H4 (cell line): ENCODE measurements around the gene HCN4. TPM values are rescaled to one million over a fixed set of nuclear protein-coding genes. Genes with fewer than 3 reads are reported as not detected.

ENCODE experiments used
- DNase-seq: peaks from one replicate; pipeline ENCODE4 v3.0.0-alpha.2; 2015; ENCODE audit warnings: low spot score
- total RNA-seq: library from RNA; depleted of rRNA; stranded (reverse); fragments of >200 nt; shearing (Covaris generic); gene quantifications from 2 replicates; pipeline ENCODE4 v1.2.3, GENCODE V29; 2014

HCN4 gene
- total RNA-seq, 1 experiment from 2014 or later = 0.04 TPM

DNA sequence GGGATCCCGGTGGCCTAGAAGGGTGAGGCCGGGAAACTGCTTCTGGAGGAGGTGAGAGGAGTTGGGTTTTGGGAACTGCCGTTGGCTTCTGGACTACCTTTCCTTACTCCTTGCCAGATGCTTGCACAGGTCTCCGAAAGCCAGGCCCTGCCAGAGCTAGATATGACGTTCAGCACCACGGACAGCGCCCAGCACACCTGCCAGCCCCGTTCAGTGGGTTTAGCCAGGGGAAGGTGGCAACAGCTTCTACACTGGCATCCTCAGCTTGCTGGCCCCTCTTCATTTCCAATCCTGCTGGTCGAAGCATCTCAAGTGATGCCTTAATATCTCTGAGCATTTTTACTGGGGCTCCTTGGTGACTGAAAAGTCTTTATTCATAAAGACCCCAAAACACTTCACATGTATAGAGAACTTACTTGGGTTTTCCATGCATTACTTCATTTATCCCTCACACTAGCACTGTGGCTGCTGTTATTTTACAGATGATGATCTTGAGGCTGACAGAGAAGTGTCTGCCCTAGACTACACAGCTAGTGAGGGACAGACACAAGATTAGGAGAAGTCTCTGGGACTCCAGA is 21.9 kb downstream of the HCN4 start:
- DNase-seq = peak; percentile 32

GRCh38 chr15:73345658-73346057 is 23.1 kb downstream of the HCN4 start:
- no peak for DNase-seq

DNA sequence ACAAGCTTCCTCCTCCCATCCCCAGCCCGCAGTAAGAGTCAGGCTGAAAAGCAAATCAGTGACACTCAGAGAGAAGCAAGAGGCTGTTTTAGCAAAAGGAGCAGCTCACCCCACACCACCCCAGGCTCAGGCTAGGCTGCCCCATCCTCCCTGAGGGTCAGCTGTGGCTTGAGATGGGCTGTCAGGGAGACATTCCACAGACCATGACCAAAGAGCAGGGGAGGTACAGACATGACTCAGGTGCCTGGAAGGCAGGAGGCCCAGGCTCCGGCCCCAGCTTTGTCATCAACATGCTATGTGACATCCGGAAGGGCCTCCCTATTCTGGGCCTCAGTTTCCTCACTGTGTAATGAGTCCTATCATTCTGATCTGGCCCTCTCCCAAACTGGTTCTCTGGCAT is 24.7 kb downstream of the HCN4 start:
- no peak for DNase-seq

GRCh38 chr15:73341886-73342600 is 26.7 kb downstream of the HCN4 start:
- no peak for DNase-seq

DNA sequence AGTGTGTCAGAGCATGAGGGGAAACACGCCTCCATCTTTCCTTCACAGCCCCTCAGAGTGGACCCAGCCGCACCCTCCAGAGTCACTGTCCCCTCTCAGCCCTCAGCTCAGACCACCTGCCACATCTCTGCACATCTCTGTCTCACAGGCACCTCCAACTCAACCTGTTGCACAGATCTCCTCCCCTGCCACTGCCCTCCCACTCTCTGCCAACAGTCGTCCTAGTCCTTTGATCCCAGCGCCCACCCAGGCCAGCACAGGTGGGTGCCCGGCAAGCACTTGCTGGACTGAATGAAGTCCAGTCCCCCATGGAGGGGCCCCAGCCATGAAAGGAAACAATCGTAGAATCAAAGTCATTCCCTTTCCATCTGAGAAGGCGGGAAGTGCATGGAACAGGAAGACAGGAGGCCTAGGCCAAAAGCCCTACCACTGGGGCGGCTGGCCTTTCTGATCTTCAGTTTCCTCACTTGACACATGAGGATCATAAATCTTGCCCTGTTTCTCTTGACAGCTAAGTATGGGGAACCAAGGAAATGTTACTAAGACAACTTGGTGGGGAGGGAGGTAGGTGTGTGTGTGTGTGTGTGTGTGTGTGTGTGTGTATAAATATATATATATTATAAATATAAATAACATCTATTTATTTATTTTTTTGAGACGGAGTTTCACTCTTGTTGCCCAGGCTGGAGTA is 28.1 kb downstream of the HCN4 start:
- no peak for DNase-seq

- DNase-seq = no peak
Measured at GRCh38 chr15:73338606-73339374, 30.0 kb downstream of the HCN4 start.

- no peak for DNase-seq
Measured at GRCh38 chr15:73338058-73338457, 30.7 kb downstream of the HCN4 start.

- no peak for DNase-seq
Measured at GRCh38 chr15:73337187-73337586, 31.6 kb downstream of the HCN4 start.

DNA sequence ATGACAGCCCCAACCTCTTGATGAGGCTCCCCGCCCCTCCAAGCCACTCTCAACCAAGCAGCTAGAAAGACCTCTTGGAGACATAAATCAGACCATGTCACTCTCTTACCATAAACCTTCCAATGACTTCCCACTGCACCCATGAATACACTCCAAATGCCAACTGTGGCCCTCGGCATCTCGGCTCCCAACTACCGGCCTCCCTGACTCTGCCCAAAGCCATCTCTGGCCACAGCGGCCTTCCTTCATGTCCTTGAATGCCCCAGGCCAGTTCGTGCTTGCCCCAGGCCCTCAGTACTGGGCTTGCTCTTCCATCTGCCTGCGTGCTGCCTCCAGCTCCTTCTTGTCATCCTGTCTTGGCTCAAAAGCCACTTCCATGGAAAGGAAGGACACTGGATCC is 32.0 kb downstream of the HCN4 start:
- no peak for DNase-seq

- DNase-seq = no peak
Measured at GRCh38 chr15:73335471-73335870, 33.3 kb downstream of the HCN4 start.

- DNase-seq = no peak
Measured at GRCh38 chr15:73335026-73335425, 33.7 kb downstream of the HCN4 start.

GRCh38 chr15:73334086-73334485 is 34.7 kb downstream of the HCN4 start:
- no peak for DNase-seq

GRCh38 chr15:73333001-73333400 is 35.8 kb downstream of the HCN4 start:
- no peak for DNase-seq

- DNase-seq = no peak
Measured at GRCh38 chr15:73331991-73332925, 36.5 kb downstream of the HCN4 start.

DNA sequence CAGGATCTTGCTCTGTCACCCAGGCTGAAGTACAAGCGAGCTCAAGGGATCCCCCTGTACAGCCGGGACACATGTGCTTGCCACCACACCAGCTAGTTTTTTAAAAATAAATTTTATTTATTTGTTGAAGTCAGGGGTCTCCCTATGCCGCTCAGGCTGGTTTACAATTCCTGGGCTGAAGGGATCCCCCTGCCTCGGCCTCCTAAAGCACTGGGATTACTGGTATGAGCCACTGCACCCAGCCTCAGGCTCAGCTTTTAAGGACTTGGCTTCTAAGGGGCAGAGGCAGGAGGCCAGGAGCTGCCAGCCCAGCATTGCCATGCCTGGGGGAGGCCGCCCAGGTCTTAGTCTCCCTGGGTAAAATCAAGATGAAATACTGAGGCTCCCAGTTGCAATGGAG is 37.3 kb downstream of the HCN4 start:
- no peak for DNase-seq

- DNase-seq = no peak
Measured at GRCh38 chr15:73330206-73331051, 38.3 kb downstream of the HCN4 start.

DNA sequence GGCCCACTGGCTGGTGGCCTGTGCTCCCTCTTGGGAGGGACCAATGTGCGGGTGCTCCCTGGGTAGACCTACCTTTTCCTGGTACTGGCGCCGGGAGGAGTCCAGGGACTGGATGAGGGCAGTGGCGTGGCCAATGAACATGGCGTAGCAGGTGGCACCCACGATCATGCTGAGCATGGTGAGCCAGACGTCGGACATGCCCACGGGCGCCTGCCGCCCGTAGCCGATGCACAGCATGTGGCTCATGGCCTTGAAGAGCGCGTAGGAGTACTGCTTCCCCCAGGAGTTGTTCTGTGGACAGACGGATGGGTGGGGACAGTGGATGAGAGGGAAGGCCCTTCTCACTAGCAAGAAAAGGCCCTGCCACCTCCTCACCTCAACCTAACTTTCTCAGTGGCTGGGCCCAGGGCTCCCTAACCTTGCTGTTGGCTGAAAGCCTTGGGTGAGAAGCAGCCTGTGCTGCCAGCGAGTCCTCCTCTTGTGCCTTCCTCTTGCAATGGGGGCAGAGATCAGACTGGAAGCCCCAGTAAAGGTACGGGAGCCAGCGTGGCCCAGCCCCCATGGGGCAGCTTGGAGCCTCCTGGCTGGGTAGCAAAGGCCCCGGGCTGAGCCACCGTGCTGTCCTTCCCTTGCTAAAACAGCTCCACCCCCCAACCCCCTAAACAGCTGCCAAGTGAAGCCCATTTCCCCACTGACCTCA is 39.1 kb downstream of the HCN4 start:
- no peak for DNase-seq

- DNase-seq = no peak
Measured at GRCh38 chr15:73328981-73329380, 39.8 kb downstream of the HCN4 start.

- no peak for DNase-seq
Measured at GRCh38 chr15:73328149-73328820, 40.5 kb downstream of the HCN4 start.
